GM21360 (cell line): Measurements from ENCODE around the gene ANO2.

Experiments
- ATAC-seq: cut with Tn5 transposase; IDR thresholded peaks from one replicate; pipeline ENCODE4 v1.9.1; 2021; ENCODE audit warnings: mild to moderate bottlenecking, moderate library complexity; ENCODE audit not compliant: unreplicated experiment

The ANO2 gene

DNA sequence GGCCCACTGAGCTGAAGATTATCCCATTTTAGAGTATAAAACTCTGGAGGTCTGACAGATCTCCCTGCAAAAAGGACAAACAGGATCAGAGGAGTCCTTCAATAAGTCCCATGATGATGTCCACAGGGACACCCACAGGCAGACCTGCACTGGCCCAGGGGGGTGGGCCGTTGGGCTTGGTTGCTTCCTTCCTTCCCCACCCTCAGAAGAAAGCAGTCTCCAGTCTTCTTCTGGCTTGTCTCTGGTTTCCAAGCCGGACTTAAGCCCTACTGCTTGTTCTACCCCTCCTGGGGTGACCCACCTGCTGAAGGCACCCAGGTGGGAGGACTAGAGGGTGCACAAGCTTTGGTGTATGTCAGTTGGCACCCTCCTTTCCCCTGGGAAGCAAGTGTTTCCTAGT lies 209.0 kb downstream of the ANO2 start:
- no peak for ATAC-seq

GRCh38 chr12:5733916-5734315 lies 211.1 kb downstream of the ANO2 start:
- no peak for ATAC-seq

DNA sequence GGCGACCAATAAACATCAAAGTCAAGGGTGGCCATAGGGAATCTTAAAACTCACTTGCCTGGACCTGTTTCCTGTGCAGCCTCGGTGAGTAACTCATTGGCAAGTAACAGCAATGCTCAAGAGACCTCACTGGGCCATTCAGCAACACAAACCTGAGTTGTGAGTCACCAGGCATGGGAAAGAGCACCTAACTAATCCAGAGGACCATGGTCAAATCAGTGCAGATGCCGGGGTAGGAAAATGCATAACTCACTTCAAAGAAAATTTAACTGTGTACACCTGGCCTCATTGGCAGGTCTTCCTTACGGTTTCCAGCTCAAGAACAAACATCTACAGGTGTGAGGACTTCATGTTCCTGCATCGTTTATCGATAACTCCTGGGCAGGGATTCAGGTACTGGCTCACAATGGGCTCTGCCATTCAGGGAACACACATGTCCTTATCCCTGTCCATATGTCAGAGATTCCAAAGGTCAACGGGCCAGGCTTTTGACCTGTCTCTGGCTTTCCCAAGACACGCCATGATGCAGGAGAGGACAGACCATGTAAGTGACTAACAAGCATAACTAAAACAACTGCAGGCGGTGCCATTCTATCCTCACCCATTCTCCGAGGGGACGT lies 211.8 kb downstream of the ANO2 start:
- ATAC-seq, result no peak

DNA sequence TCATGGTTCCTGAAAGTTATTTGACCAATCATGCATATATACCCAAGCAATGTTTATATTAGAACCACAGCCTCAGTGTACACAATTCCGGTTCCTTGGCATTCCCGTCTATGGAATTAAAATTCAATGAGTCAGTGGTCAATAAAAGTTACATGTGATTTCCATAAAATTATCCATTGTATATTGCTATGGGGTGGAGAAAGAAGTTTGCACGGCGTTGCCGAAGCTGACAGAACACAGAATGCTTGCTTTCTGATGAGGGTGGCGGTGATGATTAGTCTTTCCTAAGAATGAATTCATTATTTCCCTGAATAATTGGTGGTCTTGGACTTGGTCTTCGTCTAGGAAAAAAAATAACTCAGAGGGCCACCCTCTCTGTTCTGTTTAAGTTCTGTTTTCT lies 214.1 kb downstream of the ANO2 start:
- no peak for ATAC-seq

GRCh38 chr12:5723711-5724252 lies 221.3 kb downstream of the ANO2 start:
- no peak for ATAC-seq

DNA sequence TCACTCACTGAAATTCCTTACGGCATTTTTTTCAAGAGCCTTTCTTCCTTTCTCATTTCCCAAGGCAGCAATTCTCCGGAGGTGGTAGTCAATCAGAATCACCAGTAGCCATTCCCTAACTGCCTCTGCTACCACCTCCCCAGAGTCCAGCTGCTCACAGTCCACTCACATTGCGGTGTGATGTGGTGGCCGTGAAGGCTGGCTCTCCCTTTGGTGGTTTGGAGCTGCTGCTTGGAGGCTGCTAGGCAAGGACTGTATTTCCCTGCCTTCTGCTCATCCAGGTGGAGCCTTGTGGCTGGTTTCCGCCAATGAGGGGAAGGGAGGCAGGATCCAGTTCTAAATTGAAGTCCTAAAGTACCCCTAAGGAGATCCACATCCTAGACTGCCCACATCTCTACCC lies 222.0 kb downstream of the ANO2 start:
- ATAC-seq, result no peak

DNA sequence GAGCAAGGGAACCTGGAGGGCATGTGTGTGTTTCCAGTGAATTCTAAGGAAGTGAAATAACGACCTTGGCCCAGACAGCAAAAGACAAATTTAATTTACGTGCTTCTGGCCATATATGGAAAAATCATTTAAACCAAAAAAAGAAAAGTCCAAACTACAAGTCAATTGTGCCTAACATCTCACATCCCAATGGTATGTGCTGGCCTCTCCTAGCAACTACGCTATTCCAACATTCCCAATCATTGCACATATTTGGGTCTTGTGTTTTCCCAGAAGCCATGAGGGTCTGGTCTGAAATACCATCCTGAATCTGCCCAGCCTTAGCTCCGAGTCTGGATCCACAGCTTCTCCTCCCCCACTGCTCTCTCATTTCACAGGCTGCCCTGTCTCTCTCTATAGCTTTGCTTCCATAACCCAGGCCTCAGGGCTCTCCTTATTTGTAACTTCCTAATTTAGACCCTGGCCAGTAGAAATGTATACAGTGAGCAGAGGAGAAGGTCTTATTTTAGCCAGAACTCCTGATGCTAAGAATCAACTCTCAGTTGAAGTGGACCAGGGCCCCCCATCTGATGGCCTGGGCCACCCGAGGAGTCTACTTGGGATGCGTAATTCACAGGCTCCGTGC lies 224.6 kb downstream of the ANO2 start:
- no peak for ATAC-seq

- ATAC-seq, result no peak
These were observed 226.4 kb downstream of the ANO2 start for GRCh38 chr12:5718680-5719079.

GRCh38 chr12:5718073-5718472 lies 227.0 kb downstream of the ANO2 start:
- no peak for ATAC-seq

DNA sequence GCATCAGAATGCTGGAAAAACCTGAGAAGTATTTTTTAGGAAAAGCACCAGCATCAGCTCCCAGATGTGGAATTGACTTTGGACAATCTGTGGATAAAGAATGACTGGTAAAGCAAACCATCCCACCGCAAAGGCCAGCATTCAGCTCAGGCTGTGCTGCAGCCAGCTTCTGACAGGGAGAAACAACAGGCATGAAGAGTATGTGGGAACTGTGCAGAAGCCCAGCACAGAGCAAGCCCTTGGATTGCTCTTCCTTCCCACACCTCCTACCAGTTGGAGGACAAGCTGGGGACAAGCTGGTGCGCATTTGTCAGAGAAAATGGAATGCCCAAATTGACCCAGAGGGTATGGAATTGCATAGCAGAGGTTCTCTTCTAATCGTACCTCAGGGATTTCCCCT lies 228.1 kb downstream of the ANO2 start:
- ATAC-seq, result no peak

DNA sequence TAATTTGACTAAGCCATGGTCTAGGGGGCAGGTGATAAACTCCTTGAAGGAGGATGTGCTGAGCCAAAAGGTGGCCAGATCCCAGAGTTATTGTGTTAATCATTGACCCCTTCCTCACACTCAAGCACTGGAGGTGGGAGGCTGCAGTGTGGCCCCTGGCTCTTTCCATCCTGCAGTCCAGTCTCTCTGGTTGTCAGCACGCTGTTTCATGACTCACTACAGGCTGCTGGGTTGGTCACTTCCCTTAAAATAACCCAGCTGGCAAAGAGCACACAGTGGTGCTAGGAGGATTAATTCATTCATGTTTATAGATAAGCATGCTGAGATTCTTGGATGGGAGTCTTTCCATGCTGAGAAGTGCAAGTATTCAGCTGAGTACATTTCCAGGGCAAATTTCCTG lies 228.9 kb downstream of the ANO2 start:
- ATAC-seq, result no peak

- ATAC-seq, result no peak
These were observed 230.0 kb downstream of the ANO2 start for GRCh38 chr12:5715021-5715420.

DNA sequence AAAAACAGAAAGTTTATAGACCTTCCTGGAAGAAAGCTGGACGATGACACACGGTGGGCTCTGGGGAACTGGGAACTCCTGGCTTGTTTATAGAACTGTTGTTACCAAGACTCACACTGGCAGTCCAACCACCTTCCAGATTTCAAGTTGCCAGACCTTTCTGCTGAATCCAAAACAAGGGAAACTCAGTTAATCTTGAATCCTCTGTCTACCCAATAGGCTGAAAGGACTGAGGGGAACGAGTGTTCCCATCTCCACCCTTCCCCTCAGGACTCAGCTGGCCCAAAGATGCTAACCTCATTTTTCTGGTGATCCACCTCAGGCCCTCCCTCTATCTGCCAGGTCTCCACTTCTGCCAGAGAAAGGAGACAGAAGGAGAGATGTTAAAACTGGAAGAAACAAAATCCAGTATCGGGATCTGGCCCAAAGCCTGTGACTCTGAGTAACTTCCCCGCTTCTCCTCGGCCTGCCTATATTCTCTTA lies 231.4 kb downstream of the ANO2 start:
- ATAC-seq, result no peak

GRCh38 chr12:5710260-5710878 lies 234.7 kb downstream of the ANO2 start:
- no peak for ATAC-seq

DNA sequence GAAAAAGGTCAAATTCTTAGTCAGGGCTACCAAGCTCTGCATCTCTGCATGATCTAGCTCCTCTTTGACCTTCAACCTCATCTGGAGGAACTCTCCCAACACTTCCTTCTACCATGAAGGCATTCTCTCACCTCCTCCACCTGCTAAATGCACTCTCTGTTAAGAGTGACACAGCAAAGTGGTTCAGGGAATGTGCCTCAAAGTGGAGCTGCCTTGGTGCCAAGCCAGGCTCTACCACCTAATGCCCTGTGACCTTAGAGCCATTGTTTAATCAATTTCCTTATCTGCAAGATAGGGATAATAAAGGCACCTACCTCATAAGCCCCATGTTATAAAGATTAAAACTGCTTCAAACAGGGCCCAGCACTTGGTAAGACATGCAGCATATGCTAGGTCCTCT lies 236.7 kb downstream of the ANO2 start:
- ATAC-seq, result no peak

GRCh38 chr12:5706247-5706646 lies 238.8 kb downstream of the ANO2 start:
- no peak for ATAC-seq

DNA sequence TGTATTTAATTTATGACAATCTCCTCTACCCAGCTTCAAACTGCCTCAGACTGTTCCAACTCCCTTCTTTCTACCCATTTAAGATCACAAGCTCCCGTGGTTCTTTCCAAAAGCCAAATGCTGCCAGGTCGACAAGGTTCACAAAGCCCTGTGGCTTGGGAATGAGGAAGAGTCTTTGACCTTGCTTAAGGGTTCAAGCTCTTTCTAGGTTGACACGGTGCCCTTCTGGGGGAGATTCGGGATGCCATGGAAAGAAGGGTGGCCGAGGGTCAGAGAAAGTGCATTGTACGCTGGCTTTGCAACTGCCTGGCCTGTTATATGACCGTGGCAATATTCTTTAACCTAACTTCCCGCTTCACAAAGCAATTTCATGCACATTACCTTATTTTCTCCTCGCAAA lies 239.3 kb downstream of the ANO2 start:
- ATAC-seq, result no peak

- ATAC-seq, result no peak
These were observed 250.2 kb downstream of the ANO2 start for GRCh38 chr12:5694759-5695409.

DNA sequence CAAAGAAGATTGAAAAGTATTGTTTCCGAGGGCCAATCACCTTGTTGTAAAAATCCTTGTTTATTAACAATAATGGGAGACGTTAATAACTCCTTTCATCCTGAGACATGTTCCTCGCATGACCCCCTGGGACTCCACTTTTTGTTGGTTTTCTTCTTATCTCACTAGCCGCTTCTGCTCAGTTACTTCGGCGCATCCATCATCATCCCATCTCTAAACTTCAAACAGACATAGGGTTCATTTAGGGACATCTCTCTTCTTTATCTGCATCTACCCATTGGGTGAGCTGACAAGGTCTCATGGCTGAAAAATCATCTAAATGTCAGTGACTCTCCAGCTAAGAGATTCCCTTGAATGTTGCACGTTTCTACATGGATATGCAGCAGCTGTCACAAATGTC lies 252.2 kb downstream of the ANO2 start:
- ATAC-seq, result no peak

DNA sequence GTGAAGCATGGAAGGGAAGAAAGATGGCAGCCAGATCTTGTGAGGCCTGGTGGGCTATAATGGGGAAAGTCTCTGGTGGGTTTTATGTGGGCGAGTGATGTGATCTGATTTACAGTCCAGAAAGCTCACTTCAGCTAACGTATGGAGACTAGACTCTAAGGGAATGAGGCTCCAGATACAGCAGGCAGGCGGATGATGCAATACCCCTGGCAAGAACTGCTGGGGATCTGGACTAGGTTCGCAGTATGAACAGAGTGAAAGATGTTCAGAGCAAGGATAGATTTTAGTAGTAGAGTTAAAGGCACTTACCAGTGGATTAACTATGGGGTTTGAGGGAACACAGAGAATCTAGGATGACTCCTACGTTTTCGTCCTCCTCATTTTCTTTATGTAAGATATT lies 253.1 kb downstream of the ANO2 start:
- ATAC-seq, result no peak

- no peak for ATAC-seq
These were observed 254.8 kb downstream of the ANO2 start for GRCh38 chr12:5690240-5690639.

- no peak for ATAC-seq
These were observed 255.3 kb downstream of the ANO2 start for GRCh38 chr12:5689773-5690172.
